ENCODE data around the gene CHN2. TPM values are rescaled to one million over a fixed set of nuclear protein-coding genes. Genes with fewer than 3 reads are reported as not detected.

The CHN2 gene
- total RNA-seq, 2 donors from 2014 or later: 30.0 to 32.9 TPM

DNA sequence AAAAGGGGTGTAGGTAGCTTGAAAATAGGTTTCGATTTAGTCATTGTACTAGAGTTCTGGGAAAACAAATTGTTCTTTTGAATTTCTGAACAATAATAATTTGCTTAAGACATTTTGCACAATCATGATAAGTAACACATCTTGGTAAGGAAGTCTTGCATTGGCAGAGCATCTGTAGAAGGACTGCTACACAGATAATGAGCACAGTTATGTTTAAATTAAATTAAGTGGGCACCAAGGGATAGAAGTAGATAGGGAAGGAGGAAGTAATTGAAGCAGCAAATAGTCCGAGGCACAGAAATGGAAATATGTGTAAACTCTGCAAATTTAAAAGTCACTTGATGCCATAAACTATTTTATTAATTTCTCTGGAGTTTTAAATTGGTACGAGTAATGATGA lies 122.4 kb downstream of the CHN2 start:
- no peak for DNase-seq
- ATAC-seq: no peak
- intact Hi-C loops (cut with DNase I, micrococcal nuclease): no loop called here

DNA sequence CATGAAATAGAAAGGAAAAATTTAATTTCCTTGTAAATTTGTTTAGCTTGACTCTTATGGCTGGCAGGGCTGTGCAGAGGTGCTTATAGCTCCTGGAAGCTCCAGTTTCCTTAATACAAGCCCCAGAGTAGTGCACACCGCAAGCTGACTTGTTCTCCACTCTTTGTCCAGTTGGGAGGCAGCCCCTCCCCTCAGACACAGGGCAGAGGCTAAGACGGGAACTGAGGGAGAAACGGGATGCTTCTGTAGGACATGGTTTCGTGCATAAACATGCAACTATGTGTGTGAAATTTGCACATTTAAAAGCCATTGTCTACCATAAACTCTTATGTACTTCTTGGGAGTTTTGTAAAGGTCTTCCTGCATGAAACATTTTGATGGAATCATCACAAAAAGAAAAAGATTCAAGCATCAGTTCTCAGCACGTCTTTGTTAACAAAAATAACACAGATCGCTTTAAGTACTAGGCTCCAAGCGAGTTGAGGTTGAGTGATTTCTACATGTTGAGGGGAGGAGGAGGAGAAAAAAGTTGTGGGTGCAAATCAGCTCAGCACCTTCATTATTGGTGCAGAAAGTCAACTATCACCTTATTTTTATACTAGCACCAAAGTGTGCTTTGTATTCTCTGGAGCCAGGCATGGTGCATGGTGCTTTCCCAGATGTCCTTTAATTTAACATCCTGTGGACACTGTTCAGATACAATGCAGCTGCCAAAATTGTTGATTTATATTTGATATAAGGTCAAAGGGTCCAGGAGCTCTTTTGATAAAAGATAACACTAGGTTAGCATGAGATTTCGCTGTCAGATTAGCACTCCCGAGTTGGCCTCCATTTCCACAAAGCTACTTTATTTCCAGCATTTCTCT lies 124.5 kb downstream of the CHN2 start:
- no peak for DNase-seq
- ATAC-seq: no peak
- intact Hi-C loops (cut with DNase I, micrococcal nuclease): no loop called here

DNA sequence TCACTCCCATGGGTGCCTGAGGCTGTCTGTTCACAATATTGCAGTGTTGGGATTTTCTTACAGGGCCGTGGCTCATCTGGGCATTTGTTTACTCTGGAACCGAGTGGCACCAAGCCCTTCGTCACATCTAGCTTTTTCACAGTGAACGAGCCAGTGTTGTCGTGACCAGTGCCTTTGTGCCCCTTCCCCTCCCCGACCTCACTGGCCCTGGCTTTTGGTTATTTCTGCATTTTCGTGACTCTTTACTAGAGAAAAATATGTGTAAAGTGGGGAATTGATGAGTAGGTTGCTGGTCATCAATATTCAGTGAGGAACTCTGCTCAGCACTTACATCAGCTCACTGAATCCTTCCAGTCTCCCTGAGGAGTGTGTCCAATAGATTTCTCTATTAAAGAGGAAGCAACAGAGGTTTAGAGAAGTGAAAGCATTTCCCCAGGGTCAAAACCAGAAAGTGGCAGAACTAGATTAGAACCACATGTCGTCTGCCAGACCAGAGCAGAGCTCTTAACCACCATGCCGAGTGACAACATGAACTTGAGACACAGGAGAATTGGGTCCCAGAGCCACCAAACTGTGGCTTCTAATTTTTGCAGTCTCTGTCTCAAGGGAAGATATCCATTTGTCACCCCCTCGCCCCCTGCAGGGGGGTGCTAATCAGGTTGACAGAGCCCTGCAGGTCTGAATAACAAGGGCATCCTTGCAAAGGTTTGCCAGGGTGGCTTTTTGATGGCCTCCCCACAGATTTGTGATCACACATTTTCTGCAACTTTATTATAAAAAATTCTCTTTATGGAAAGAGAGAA lies 125.3 kb downstream of the CHN2 start:
- peak; percentile 35 for ATAC-seq
- intact Hi-C loops (cut with DNase I, micrococcal nuclease): no loop called here
- DNase-seq: no peak

GRCh38 chr7:29320577-29320976 lies 126.0 kb downstream of the CHN2 start:
- no peak for ATAC-seq
- DNase-seq: no peak
- intact Hi-C loops (cut with DNase I, micrococcal nuclease): no loop called here

DNA sequence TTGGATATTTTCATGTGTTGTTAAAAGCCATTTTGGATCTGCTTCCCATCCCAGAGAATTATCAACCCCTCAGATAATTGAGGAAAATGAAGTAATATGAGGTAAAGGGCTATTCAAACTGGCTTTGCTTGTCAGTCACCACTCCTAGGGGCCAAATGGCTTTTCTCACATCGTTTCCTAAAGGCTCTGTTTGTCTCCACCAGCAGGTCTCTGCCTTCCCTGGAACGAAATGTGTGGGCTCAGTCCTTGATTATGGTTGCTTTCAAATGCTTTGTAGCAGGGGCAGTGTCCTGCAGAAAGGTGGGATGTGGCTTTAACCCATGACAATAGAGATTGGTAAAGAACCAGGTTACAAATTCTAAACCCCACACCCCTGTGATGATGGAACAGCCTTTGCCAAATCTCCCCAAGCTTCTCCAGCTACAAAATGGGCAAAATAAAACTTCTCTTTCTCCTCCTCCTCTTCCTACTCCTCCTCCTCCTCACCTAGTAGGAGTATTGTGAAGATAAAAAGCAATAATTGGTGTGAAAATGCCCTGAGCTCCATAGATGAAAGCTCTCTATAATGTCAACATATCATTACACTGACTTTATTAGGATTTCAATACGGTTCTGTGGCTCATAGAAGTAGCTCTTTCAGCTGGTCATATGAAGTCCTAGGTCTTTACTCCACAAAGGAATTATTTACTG lies 127.6 kb downstream of the CHN2 start:
- intact Hi-C loops (cut with DNase I, micrococcal nuclease): no loop called here
- DNase-seq: no peak

DNA sequence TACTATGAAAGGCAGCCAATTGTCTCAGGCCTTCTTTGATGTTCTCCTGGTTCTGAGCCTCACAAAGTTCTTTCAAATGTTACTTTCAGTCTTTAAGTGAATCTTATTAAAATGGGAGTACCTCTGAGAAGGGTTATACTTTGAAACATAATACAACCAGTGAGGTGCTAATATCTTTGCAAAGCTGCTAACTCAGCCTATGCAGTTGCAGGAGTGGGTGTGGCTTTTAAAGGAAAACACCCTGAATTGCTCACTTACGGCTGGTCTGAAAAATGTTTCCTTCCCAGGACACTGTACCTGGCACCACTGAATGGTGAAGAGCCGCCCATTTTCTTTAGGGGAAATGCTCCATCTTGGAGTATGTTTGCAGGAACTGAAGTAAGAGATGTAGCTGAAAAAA lies 130.9 kb downstream of the CHN2 start:
- intact Hi-C loops (cut with DNase I, micrococcal nuclease): no loop called here
- ATAC-seq (peak; percentile 77), DNase-seq (no peak)

More for the DNA sequence above, 127.6 kb downstream of the CHN2 start:
- ATAC-seq: no peak

- DNase-seq (no peak), ATAC-seq (no peak)
- intact Hi-C loops (cut with DNase I, micrococcal nuclease): no loop called here
Observed at GRCh38 chr7:29326864-29327263, 132.3 kb downstream of the CHN2 start.

DNA sequence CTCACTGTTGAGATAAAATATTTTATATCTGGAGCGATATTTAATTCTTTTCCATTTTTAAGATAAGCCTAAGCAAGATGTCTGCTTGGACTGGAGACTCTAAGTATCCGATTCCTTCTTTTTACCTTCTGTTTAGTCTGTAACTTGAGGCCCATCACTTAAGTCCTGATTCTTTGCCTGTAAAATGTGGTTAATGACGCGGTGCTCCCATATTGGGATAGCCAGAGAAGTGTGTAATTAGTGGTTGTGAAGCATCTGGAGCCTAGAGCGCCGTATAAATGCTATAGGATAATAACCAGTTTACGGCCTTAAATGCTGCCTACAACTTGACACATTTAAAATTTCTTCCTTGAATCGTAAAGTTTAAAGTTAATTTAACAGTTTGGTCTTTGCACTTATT lies 132.9 kb downstream of the CHN2 start:
- DNase-seq (no peak), ATAC-seq (peak; percentile 57)
- intact Hi-C loops (cut with DNase I, micrococcal nuclease): no loop called here

- intact Hi-C loops (cut with DNase I, micrococcal nuclease): no loop called here
- DNase-seq (no peak), ATAC-seq (peak; percentile 76)
Observed at GRCh38 chr7:29328045-29328444, 133.5 kb downstream of the CHN2 start.

DNA sequence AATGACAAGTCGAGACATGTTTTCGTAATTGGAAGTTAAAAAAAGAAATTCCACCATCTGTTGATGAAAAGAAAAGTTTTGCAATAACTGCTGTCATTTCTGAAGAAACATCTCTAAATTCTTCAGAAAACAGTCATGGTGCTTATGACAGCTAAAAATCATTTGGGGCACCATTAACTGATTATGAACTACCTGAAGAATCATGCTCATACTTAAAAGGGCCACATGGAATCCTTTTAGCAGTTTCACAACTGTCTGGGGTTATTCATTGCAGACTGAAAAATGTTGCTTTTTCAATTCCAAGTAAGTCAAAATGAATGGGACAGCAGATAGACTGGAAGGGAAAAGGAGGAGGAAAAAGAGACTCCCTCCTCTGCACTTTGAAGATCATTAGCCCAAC lies 134.2 kb downstream of the CHN2 start:
- intact Hi-C loops (cut with DNase I, micrococcal nuclease): no loop called here
- DNase-seq (no peak), ATAC-seq (no peak)

DNA sequence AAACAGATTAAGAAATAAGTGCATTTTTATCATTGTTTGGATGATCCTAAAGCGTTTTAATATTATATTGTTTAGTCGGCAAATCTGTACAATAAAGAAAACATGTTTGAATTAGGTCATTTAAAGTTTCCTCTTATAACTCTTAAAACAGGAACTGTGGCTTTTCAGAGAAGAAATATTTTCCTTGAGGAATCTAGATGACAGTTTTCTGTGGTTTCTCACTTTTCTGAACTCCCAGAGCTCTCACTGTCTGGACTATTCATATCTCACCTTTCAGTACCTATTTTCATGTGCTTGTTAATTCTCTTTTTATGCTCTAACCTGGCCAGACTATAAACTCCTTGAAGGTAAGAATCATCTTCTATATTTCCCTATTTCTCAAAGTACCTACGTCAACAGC lies 135.1 kb downstream of the CHN2 start:
- ATAC-seq (no peak), DNase-seq (no peak)
- intact Hi-C loops (cut with DNase I, micrococcal nuclease): no loop called here

DNA sequence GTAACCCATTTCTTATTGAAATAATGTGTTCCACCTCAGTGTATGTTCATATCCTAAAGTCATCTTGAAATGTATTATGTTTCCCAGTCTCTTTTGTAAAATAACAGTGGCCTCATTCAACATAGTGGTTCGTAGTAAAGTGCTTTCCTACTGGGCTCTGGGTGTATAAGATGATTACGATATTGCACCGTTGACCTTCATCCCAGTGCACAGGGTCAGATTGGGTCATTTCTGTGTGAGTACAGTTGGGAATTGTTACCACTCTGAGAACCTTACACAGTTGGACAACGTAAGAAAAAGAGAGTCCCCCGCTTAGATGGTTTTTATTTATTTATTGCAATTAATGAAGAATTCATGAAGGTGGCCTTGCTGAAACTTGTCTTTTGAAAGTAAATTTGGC lies 135.6 kb downstream of the CHN2 start:
- intact Hi-C loops (cut with DNase I, micrococcal nuclease): no loop called here
- DNase-seq (no peak), ATAC-seq (no peak)

GRCh38 chr7:29331163-29331562 lies 136.6 kb downstream of the CHN2 start:
- ATAC-seq (no peak), DNase-seq (no peak)
- intact Hi-C loops (cut with DNase I, micrococcal nuclease): no loop called here

DNA sequence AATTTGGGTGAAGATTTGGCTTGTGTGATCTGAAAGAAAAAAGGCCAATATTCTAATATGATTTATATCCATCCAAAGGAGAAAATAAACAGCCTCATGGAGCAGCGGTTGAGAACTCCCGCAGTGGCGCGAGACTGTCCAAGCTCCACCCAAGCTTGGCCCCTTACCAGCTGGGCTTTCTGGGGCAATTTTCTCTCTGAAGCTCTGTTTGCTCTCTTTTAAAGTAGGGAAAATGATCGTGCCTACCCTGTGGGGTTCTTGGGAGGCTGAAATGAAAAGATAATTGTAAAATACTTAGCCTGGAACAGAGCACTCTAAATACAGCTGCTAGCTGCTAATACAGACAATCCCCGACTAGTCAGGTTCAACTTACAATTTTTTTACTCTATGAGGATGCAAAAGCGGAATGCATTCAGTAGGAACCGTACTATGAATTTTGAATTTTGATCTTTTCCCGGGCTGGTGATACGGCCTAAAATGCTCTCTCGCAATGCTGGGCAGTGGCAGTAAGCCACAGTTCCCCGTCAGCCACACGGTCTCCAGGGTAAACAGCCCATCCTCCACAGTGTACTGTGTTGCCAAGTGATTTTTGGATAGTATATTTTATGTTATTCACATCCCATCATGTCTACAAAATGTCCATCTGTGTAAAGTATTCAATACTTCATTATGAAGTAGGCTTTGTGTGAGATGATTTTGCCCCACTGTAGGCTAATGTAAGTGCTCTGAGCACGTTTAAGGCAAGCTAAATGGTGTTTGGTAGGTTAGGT lies 137.7 kb downstream of the CHN2 start:
- ATAC-seq (no peak), DNase-seq (no peak)
- intact Hi-C loops (cut with DNase I, micrococcal nuclease): no loop called here

DNA sequence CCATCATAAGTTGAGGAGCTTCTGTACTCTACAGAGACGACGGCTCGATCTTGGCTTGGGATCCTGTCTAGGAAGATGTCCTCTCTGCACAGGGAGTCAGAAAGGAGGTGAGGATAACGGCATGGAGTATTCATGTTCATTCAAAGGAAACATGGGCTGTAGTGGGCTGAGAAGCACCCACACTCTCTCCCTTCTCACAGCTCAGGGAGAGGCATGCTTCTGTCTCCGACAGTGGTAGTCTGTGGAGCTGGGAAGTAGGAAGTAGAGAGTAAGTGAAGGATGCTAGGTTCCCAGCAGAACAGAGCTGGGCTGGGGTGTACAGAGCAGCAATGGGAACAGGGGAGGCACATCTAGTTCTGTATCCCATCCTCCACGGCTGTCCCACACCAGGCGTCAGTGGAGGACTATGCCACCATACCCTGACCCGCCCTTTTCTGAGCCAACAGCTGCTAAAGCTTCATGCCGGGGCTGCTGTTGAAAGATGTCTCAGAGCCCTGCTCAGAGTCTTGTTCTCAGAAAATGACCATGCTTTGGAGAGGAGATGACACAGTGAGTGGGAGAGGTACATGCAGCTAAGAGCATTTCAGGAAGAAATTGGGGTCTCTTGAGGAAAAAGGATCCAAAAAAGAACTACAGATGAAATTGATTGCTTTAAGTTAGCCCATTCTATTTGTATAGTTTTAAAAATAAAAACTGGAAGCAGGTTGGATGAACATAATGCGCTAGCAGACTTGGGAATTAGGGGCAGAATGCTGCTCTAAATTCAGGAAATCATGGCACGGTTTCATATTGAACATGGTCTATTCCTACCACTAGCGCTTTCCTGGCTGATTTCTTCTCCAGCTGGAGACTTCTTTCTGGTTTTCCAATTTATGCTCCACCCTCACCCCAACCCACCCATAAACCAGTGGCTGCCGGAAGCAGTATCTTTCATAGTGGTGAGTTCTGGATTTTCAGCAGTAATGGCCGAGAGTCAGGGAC lies 138.6 kb downstream of the CHN2 start:
- ATAC-seq (peak; percentile 36), DNase-seq (no peak)
- intact Hi-C loops (cut with DNase I, micrococcal nuclease): no loop called here

DNA sequence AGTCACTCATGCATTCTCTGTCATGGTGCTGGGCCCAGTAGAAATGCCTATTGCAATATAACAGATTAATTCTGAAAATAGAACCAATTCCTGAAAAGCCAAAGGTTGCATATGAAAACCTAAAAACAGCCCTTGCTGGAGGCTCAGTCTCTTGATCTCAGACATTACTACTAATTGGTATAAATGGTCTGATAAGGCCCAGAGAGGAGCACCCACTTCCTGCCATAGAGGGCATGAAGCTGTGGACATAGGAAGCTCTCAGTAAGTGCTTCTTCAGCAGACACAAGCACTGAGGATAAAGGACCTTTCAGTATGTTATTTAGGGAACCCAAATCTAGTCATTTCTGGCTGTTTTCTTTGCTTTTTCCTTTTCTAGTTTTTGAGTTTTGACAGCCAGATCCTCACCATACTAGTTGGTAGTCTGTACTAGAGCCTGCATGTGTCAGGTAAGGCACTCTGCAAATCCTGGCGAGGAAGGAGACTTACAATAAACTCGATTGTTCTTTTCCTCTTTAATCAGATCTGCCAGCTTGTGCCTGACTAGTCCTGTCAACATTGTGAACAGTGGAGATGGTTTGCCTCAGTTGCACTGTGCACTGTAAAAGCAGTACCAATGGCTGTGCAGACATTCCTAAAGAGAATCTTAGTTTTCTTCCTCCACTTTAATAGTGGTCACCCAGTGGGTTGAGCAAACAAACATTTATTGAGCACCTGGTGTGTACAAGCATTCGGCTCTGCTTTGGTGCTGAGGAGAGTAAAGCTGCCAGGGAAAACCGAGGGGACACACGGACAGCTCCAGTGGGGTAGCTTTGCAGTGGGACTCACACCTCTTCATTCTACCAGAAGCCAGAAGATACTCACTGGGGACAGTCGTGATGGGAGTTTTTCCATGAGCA lies 140.9 kb downstream of the CHN2 start:
- DNase-seq (no peak), ATAC-seq (no peak)
- intact Hi-C loops (cut with DNase I, micrococcal nuclease): no loop called here

DNA sequence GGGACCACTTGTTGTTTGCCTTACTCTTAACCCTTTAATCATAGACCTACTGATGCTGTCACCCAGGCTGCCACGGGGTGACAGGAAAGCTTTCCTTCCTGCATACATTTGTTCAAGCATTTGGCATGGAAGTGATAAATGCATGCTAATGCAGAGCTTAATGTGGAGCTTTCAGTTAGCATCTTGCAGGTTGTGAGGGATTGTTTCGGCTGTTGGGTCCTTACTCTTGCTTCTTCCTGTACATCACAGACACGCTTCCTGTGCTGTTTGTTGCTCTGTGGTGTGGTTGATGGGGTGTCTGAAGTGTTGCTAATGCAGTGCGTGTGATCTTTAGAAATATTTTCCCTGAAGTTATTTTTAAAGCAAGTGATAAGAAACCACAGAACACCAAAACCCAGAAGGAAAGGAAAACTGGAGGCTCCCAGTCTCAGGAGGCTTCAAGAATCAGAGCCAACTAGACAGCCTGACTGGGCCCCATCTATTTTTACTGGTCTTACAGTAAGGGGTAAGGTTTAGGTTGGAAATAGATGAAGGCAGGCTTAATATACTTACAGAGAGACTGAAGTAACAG lies 143.1 kb downstream of the CHN2 start:
- no peak for ATAC-seq
- no peak for DNase-seq
- intact Hi-C loops (cut with DNase I, micrococcal nuclease): no loop called here

Measured in left colon (tissue), 2 donors.